ENCODE data around the gene B3GNT2. TPM values are rescaled to one million over a fixed set of nuclear protein-coding genes. Genes with fewer than 3 reads are reported as not detected.

Gene B3GNT2
- total and polyA plus RNA-seq, 2 donors (not counting 1 experiment from before 2014, with no cell fraction given), result 14.3 to 24.6 TPM

- H3K4me3 ChIP-seq (ENCODE audit: control extremely low read depth in 1 of 5, extremely low read depth in 1 of 5, insufficient read depth in 1 of 5, low read depth in 2 of 5, low read length in 4 of 5), result no peak overlapping the region
- DNase-seq, result no peak
- H4K20me1 ChIP-seq (ENCODE audit: control insufficient read depth, insufficient read depth, low read length, poor library complexity, severe bottlenecking), result no peaks in the 10 kb centered on the region
- TF ChIP-seq EZH2 (IDR thresholded peaks at IDR 0.05; ENCODE audit: borderline replicate concordance, insufficient read depth, low read depth, low read length, poor library complexity, severe bottlenecking) (no peak), CTCF (IDR thresholded peaks at IDR 0.05) (no peak)
- no peak overlapping the region for H3K27ac ChIP-seq (ENCODE audit: low read length in 2 of 2)
- H3K79me2 ChIP-seq (ENCODE audit: control insufficient read depth, insufficient read depth, low read length), result peaks cover 9% of the 10 kb centered on the region
- H3K4me1 Mint-ChIP-seq, result peaks cover 41% of the 10 kb centered on the region
- H2AFZ ChIP-seq (ENCODE audit: insufficient read depth, low read depth, low read length, poor library complexity, severe bottlenecking), result no peak overlapping the region
- H3K27ac Mint-ChIP-seq, result no peak overlapping the region
- intact Hi-C loops (cut with micrococcal nuclease), result loop anchor here (5.0 to 10.0 kb wide), 2 partner anchors 50 to 113 kb away; partner anchors contain the start of gene B3GNT2
- H3K9ac ChIP-seq (ENCODE audit: low read length), result no peak overlapping the region
- H3K4me1 ChIP-seq (ENCODE audit: control insufficient read depth in 2 of 2, insufficient read depth in 2 of 2, low read length in 2 of 2), result peaks cover 18 to 33% of the 10 kb centered on the region in 2 donors
- WGBS (ENCODE audit: insufficient coverage), result 100% methylated on average over 2 of the region's 4 CpGs
- no peak overlapping the region for H3K4me2 ChIP-seq (replicated peaks; ENCODE audit: low read depth, low read length, poor library complexity, severe bottlenecking)
- CTCF ChIA-PET, result interaction anchor here (0.6 kb wide), 1 partner anchor 13 kb away, joined by 3 read pairs; no protein-coding TSS in a partner anchor
- no peaks in the 10 kb centered on the region for H3K27me3 Mint-ChIP-seq
- no peaks in the 10 kb centered on the region for H3K9me3 ChIP-seq (ENCODE audit: control extremely low read depth in 1 of 3, control insufficient read depth in 2 of 3, insufficient read depth in 1 of 3, low read length in 2 of 3)
- H3K9me3 Mint-ChIP-seq (ENCODE audit: insufficient read depth), result peaks cover 5% of the 10 kb centered on the region
- no peaks in the 10 kb centered on the region for H3K27me3 ChIP-seq (replicated peaks in 1 of 4; ENCODE audit: control extremely low read depth in 1 of 4, control insufficient read depth in 3 of 4, insufficient read depth in 4 of 4, low read length in 3 of 4)
- POLR2A ChIA-PET, result no interaction called here
- H3K4me3 Mint-ChIP-seq, result no peak overlapping the region
- ATAC-seq (ENCODE audit: low read depth), result no peak
- no peaks in the 10 kb centered on the region for H3K36me3 ChIP-seq (replicated peaks in 1 of 2; ENCODE audit: control extremely low read depth in 1 of 2, control insufficient read depth in 1 of 2, extremely low read depth in 1 of 2, insufficient read depth in 2 of 2, low read length in 1 of 2)
These were observed 48.2 kb upstream of the B3GNT2 start for GRCh38 chr2:62147610-62148301.

DNA sequence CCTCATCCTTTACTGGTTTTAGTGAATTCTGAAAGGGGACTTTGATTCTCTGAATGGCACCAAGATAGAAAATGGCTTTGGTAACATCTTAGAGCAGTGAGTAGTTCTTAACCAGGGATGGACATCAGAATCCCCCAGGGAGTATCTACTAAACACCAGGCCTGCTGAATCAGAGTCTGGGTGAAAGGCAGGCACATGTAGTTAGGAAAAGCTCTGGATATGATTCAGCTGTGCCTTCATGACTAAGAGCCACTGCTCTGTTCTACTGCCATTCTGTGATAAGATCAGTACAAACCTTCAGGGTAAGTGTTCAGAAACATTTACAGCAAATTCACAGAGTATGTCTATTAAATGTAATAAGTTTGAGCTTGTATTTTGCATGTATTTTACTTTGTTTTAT is 46.2 kb upstream of the B3GNT2 start:
- POLR2A ChIA-PET, result no interaction called here
- no peak for DNase-seq

More for the DNA sequence above, 46.2 kb upstream of the B3GNT2 start:
- no peak overlapping the region for H3K4me2 ChIP-seq (replicated peaks; ENCODE audit: low read depth, low read length, poor library complexity, severe bottlenecking)
- peaks cover 9% of the 10 kb centered on the region for H3K79me2 ChIP-seq (ENCODE audit: control insufficient read depth, insufficient read depth, low read length)
- H3K9me3 ChIP-seq (ENCODE audit: control extremely low read depth in 1 of 3, control insufficient read depth in 2 of 3, insufficient read depth in 1 of 3, low read length in 2 of 3), result no peaks in the 10 kb centered on the region
- intact Hi-C loops (cut with micrococcal nuclease), result loop anchor here (5.0 to 10.0 kb wide), 2 partner anchors 48 to 115 kb away; partner anchors contain the start of gene B3GNT2
- H3K36me3 ChIP-seq (replicated peaks in 1 of 2; ENCODE audit: control extremely low read depth in 1 of 2, control insufficient read depth in 1 of 2, extremely low read depth in 1 of 2, insufficient read depth in 2 of 2, low read length in 1 of 2), result no peaks in the 10 kb centered on the region
- H4K20me1 ChIP-seq (ENCODE audit: control insufficient read depth, insufficient read depth, low read length, poor library complexity, severe bottlenecking), result no peaks in the 10 kb centered on the region
- no peak for TF ChIP-seq EZH2 (IDR thresholded peaks at IDR 0.05; ENCODE audit: borderline replicate concordance, insufficient read depth, low read depth, low read length, poor library complexity, severe bottlenecking)
- TF ChIP-seq CTCF (IDR thresholded peaks at IDR 0.05), result no peak
- H3K9ac ChIP-seq (ENCODE audit: low read length), result no peak overlapping the region
- no peak overlapping the region for H3K27ac Mint-ChIP-seq
- no peak overlapping the region for H3K4me3 ChIP-seq (ENCODE audit: control extremely low read depth in 1 of 5, extremely low read depth in 1 of 5, insufficient read depth in 1 of 5, low read depth in 2 of 5, low read length in 4 of 5)
- CTCF ChIA-PET, result no interaction called here
- H3K27me3 Mint-ChIP-seq, result no peaks in the 10 kb centered on the region
- H3K9me3 Mint-ChIP-seq (ENCODE audit: insufficient read depth), result peaks cover 2% of the 10 kb centered on the region
- no peak for ATAC-seq (ENCODE audit: low read depth)
- no peak overlapping the region for H3K27ac ChIP-seq (ENCODE audit: low read length in 2 of 2)
- no peak overlapping the region for H2AFZ ChIP-seq (ENCODE audit: insufficient read depth, low read depth, low read length, poor library complexity, severe bottlenecking)
- H3K4me1 ChIP-seq (ENCODE audit: control insufficient read depth in 2 of 2, insufficient read depth in 2 of 2, low read length in 2 of 2), result peaks cover 16 to 25% of the 10 kb centered on the region in 2 donors
- peaks cover 28% of the 10 kb centered on the region for H3K4me1 Mint-ChIP-seq
- no peaks in the 10 kb centered on the region for H3K27me3 ChIP-seq (replicated peaks in 1 of 4; ENCODE audit: control extremely low read depth in 1 of 4, control insufficient read depth in 3 of 4, insufficient read depth in 4 of 4, low read length in 3 of 4)
- H3K4me3 Mint-ChIP-seq, result no peak overlapping the region

All from B cell (primary cell).